CD4-positive, alpha-beta T cell treated with Interferon alpha-2 for 1 hour (primary cell): ENCODE measurements around the gene MTCL1.

Source experiments
- DNase-seq, 2 donors: peaks; one replicate each; pipeline ENCODE4 v3.0.0-alpha.2; 2020 to 2022

The MTCL1 gene

GRCh38 chr18:8776013-8776943, 70.9 kb downstream of the MTCL1 start:
- DNase-seq, result no peak

- DNase-seq, result no peak
Observed at GRCh38 chr18:8777846-8778245, 72.5 kb downstream of the MTCL1 start.

GRCh38 chr18:8778386-8778785, 73.0 kb downstream of the MTCL1 start:
- DNase-seq, result no peak

GRCh38 chr18:8778824-8779223, 73.5 kb downstream of the MTCL1 start:
- DNase-seq, result no peak

- no peak for DNase-seq
Observed at GRCh38 chr18:8779251-8779650, 73.9 kb downstream of the MTCL1 start.

- DNase-seq, result no peak
Observed at GRCh38 chr18:8780227-8780626, 74.9 kb downstream of the MTCL1 start.

- DNase-seq, result no peak
Observed at GRCh38 chr18:8781671-8782070, 76.3 kb downstream of the MTCL1 start.

GRCh38 chr18:8783335-8783993, 78.1 kb downstream of the MTCL1 start:
- no peak for DNase-seq

GRCh38 chr18:8783994-8784530, 78.7 kb downstream of the MTCL1 start:
- DNase-seq, result no peak

- DNase-seq, result no peak
Observed at GRCh38 chr18:8785261-8785660, 79.9 kb downstream of the MTCL1 start.

- DNase-seq, result no peak
Observed at GRCh38 chr18:8785855-8786482, 80.6 kb downstream of the MTCL1 start.

- peak in 1 of 2 donors; percentile 31 for DNase-seq
Observed at GRCh38 chr18:8786483-8787370, 81.4 kb downstream of the MTCL1 start.

- no peak for DNase-seq
Observed at GRCh38 chr18:8787371-8787670, 82.0 kb downstream of the MTCL1 start.

GRCh38 chr18:8787794-8788193, 82.4 kb downstream of the MTCL1 start:
- no peak for DNase-seq

- no peak for DNase-seq
Observed at GRCh38 chr18:8788503-8789429, 83.4 kb downstream of the MTCL1 start.

GRCh38 chr18:8791171-8791651, 85.9 kb downstream of the MTCL1 start:
- no peak for DNase-seq

- no peak for DNase-seq
Observed at GRCh38 chr18:8792688-8793316, 87.4 kb downstream of the MTCL1 start.

GRCh38 chr18:8793445-8794155, 88.2 kb downstream of the MTCL1 start:
- no peak for DNase-seq

- DNase-seq, result no peak
Observed at GRCh38 chr18:8794156-8794933, 89.0 kb downstream of the MTCL1 start.
